Right atrium auricular region (tissue), 2 donors: Measurements from ENCODE around the gene NUP155. TPM values are rescaled to one million over a fixed set of nuclear protein-coding genes. Genes with fewer than 3 reads are reported as not detected.
"Not testable (repeated sequence)": the region's sequence is repeated elsewhere in the genome, so short reads cannot be mapped to it uniquely, and the experiment has no call there.

Experiments used
- DNase-seq: peaks from one replicate; pipeline ENCODE4 v3.0.0-alpha.2; 2019; ENCODE audit warnings: low spot score
- H3K27ac ChIP-seq, 2 donors: fragments of 200-600 bp; sonication (generic); 1 replicate in 1 of 2; 2 replicates in 1 of 2; pipeline ENCODE4 v1.5.1; 2016 to 2019
- H3K27me3 ChIP-seq, 2 donors: fragments of 200-600 bp; sonication (generic); one replicate each; pipeline versions ENCODE4 v1.5.1 to v1.6.0; 2017 to 2019
- H3K36me3 ChIP-seq: fragments of 200-600 bp; sonication (generic); one replicate; pipeline ENCODE4 v1.5.1; 2016
- H3K4me1 ChIP-seq, 2 donors: fragments of 200-600 bp; sonication (generic); one replicate each; pipeline versions ENCODE4 v1.5.1 to v1.6.0; 2017 to 2019
- H3K4me3 ChIP-seq, 2 donors: fragments of 200-600 bp; sonication (generic); 1 replicate in 1 of 2; 2 replicates in 1 of 2; pipeline ENCODE4 v1.5.1; 2017 to 2019; ENCODE audit warnings: mild to moderate bottlenecking in 1 of 2, moderate library complexity in 1 of 2
- H3K9me3 ChIP-seq, 2 donors: fragments of 200-600 bp; sonication (generic); one replicate each; pipeline ENCODE4 v1.5.1; 2019
- CTCF ChIP-seq, 2 donors: fragments of 200-600 bp; sonication (generic); IDR thresholded peaks; one replicate each; pipeline ENCODE4 v1.5.1; 2019; ENCODE audit warnings: antibody characterized with exemption in 2 of 2
- total RNA-seq, 2 donors: library from RNA; depleted of rRNA; stranded (reverse); fragments of >200 nt; gene quantifications; one replicate each; pipeline ENCODE4 v1.1.0, GENCODE V29; 2016

The NUP155 gene
- total RNA-seq, 2 donors from 2014 or later, result 9.3 to 11.0 TPM

- Histone ChIP-seq H3K27ac (no peak overlapping the region), H3K4me1 (no peaks in the 10 kb centered on the region), H3K27me3 (no peaks in the 10 kb centered on the region), H3K4me3 (no peak overlapping the region), H3K9me3 (no peaks in the 10 kb centered on the region), H3K36me3 (peaks cover 22% of the 10 kb centered on the region)
- no peak for TF ChIP-seq CTCF (IDR thresholded peaks at IDR 0.05)
- DNase-seq, result no peak
Measured at GRCh38 chr5:37391591-37391990, 20.7 kb upstream of the NUP155 start.

DNA sequence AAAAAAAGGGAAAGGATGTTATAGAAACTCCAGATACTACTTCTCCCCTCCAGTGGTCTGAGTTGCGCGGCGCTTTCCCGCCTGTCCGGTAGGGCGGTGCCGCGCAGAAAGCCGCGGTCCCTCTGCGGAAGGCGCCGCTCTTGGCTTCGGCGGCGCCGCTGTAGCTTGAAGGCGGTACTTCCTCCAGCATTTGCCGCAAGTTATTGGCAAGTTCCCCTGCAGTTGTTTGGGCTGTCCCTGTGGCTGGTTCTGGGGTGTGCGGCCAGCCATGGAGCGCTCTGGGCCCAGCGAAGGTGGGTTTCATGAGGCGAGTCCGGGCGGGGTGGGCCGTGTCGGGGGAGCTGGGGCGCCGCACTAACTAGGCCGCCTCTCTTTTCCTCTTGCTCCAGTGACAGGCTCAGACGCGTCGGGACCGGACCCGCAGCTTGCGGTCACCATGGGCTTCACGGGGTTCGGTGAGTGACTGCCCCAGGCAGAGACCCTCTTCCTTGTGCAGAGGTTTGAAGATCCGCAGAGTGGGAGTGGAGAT is 8.3 kb upstream of the NUP155 start, which contains the start of gene WDR70:
Gene WDR70 (plus strand): TSS at position 219 of the 529 bp plus-strand sequence. CDS start 50 bp downstream, at position 269.
- H3K9me3 ChIP-seq, result not testable (repeated sequence)
- TF ChIP-seq CTCF (IDR thresholded peaks at IDR 0.05), result peak; percentile 21 to 74
- H3K4me3 ChIP-seq, result peak within 1 kb of the TSS; percentile 72 to 83

GRCh38 chr5:37378066-37378465 is 7.2 kb upstream of the NUP155 start:
- H3K36me3 ChIP-seq, result peaks cover 12% of the 10 kb centered on the region
- not testable (repeated sequence) for H3K9me3 ChIP-seq, H3K27ac ChIP-seq, DNase-seq, H3K4me3 ChIP-seq, H3K27me3 ChIP-seq, H3K4me1 ChIP-seq

More for the DNA sequence above, 8.3 kb upstream of the NUP155 start, which contains the start of gene WDR70:
- not testable (repeated sequence) for H3K4me1 ChIP-seq, H3K27me3 ChIP-seq
- Histone ChIP-seq H3K27ac (peak within 1 kb of the TSS; percentile 49 to 71), H3K36me3 (peaks cover 21% of the 10 kb centered on the region)
- peak; percentile 86 for DNase-seq

GRCh38 chr5:37375091-37375490 is 4.2 kb upstream of the NUP155 start:
- no peak for TF ChIP-seq CTCF (IDR thresholded peaks at IDR 0.05)
- DNase-seq, result no peak
- Histone ChIP-seq H3K27ac (no peak overlapping the region), H3K27me3 (no peaks in the 10 kb centered on the region), H3K9me3 (no peaks in the 10 kb centered on the region), H3K4me1 (peaks cover 0 to 5% of the 10 kb centered on the region in 2 donors), H3K36me3 (no peaks in the 10 kb centered on the region), H3K4me3 (no peak overlapping the region)

DNA sequence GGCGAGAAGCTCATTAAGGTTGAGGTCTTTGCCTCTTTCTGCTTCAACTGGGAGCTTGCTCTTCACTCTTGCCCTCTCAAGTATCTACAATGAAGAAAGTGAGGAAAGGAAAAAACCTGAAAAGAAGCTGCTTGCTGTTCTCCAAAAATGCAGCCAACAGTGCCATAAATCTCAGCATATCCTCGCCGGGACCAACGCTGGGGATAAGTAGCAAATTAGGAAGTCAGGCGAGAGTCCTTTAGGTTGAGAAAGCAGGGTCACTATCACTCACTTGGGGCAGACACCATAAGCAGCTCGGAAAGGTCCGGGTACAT is 399 bp downstream of the NUP155 start:
- peak overlapping the region; percentile 80 to 82 for H3K27ac ChIP-seq
- no peaks in the 10 kb centered on the region for H3K36me3 ChIP-seq
- H3K4me1 ChIP-seq, result peaks cover 0 to 25% of the 10 kb centered on the region in 2 donors
- peak overlapping the region; percentile 72 for H3K4me3 ChIP-seq
- no peaks in the 10 kb centered on the region for H3K9me3 ChIP-seq
- DNase-seq, result no peak
- no peak for TF ChIP-seq CTCF (IDR thresholded peaks at IDR 0.05)
- H3K27me3 ChIP-seq, result no peaks in the 10 kb centered on the region

DNA sequence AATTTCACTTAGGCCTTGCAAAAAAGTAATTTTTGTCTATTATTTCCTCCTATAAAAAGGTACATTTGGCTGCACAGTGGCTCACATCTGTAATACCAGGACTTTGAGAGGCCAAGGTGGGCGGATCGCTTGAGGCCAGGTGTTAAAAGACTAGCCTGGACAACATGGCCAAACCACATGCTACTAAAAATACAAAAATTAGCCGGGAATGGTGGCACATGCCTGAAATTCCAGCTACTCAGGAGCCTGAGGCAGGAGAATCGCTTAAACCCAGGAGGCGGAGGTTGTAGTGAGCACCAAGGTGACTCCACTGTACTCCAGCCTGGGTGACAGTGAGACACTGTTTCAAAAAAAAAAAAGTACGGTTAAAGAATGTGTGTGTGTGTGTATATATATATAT is 15.7 kb downstream of the NUP155 start:
- TF ChIP-seq CTCF (IDR thresholded peaks at IDR 0.05), result no peak
- Histone ChIP-seq H3K9me3 (no peaks in the 10 kb centered on the region), H3K36me3 (peaks cover 70% of the 10 kb centered on the region), H3K4me1 (no peaks in the 10 kb centered on the region), H3K27me3 (no peaks in the 10 kb centered on the region), H3K27ac (no peak overlapping the region), H3K4me3 (no peak overlapping the region)
- no peak for DNase-seq

DNA sequence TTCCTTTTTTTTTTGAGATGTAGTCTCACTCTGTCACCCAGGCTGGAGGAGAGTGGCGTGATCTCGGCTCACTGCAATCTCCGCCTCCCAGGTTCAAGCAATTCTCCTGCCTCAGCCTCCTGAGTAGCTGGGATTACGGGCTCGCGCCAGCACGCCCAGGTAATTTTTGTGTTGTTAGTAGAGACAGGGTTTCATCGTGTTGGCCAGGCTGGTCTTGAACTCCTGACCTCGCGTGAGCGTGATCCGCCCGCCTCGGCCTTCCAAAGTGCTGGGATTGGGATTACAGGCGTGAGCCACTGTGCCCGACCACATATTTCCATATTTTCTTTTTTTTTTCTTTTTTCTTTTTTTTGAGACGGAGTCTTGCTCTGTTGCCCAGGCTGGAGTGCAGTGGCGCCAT is 28.2 kb downstream of the NUP155 start:
- H3K9me3 ChIP-seq, H3K27me3 ChIP-seq, DNase-seq, H3K27ac ChIP-seq, H3K4me1 ChIP-seq, H3K4me3 ChIP-seq: not testable (repeated sequence)
- H3K36me3 ChIP-seq, result peaks cover 68% of the 10 kb centered on the region

GRCh38 chr5:37334754-37335153 is 36.2 kb downstream of the NUP155 start:
- not testable (repeated sequence) for H3K4me3 ChIP-seq, H3K9me3 ChIP-seq, H3K4me1 ChIP-seq, DNase-seq, H3K27me3 ChIP-seq, H3K27ac ChIP-seq
- peaks cover 55% of the 10 kb centered on the region for H3K36me3 ChIP-seq
